Thyroid gland (tissue), 4 donors: ENCODE measurements around the gene CIPC.

Experiments used
- POLR2A ChIP-seq, 2 donors: fragments of 450-650 bp; IDR thresholded peaks; one replicate each; pipeline ENCODE4 v1.6.1; 2017; ENCODE audit warnings: antibody characterized with exemption in 2 of 2, mild to moderate bottlenecking in 2 of 2, moderate library complexity in 1 of 2
- TF ChIP-seq, protein P1 (sequence below), 6 experiments: fragments of 200-600 bp in 3 of 6; fragments of 450-650 bp in 3 of 6; sonication (generic) in 3 of 6; IDR thresholded peaks; one replicate each; pipeline ENCODE4 v1.5.1; 2016 to 2019; ENCODE audit warnings: antibody characterized with exemption in 6 of 6, mild to moderate bottlenecking in 2 of 6, inconsistent platforms in 1 of 6, moderate library complexity in 1 of 6

DNA sequence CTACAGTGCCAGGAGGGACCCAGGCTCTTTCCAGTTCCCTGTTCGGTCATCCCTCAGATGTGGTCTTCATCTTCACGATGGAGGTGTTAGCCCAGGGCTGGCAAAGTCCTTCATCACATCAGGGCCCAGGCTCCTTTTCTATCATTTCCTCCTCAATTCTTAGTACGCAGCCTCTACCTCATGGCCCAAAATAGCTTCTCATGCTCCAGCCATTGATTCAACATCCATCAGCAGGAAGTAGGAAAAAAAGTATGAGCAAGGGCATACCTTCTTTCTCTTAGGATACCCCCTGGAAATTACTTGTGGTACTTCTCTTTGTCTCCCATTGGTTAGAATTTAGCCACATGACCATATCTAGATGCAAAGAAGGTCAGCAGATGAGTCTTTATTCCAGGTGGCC, 55.7 kb downstream of the CIPC start:
- TF ChIP-seq, protein P1, sequence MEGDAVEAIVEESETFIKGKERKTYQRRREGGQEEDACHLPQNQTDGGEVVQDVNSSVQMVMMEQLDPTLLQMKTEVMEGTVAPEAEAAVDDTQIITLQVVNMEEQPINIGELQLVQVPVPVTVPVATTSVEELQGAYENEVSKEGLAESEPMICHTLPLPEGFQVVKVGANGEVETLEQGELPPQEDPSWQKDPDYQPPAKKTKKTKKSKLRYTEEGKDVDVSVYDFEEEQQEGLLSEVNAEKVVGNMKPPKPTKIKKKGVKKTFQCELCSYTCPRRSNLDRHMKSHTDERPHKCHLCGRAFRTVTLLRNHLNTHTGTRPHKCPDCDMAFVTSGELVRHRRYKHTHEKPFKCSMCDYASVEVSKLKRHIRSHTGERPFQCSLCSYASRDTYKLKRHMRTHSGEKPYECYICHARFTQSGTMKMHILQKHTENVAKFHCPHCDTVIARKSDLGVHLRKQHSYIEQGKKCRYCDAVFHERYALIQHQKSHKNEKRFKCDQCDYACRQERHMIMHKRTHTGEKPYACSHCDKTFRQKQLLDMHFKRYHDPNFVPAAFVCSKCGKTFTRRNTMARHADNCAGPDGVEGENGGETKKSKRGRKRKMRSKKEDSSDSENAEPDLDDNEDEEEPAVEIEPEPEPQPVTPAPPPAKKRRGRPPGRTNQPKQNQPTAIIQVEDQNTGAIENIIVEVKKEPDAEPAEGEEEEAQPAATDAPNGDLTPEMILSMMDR (IDR thresholded peaks at IDR 0.05) = no peak
- no peak for TF ChIP-seq POLR2A (IDR thresholded peaks at IDR 0.05)
